ENCODE results near the gene DNM2.

Gene DNM2

DNA sequence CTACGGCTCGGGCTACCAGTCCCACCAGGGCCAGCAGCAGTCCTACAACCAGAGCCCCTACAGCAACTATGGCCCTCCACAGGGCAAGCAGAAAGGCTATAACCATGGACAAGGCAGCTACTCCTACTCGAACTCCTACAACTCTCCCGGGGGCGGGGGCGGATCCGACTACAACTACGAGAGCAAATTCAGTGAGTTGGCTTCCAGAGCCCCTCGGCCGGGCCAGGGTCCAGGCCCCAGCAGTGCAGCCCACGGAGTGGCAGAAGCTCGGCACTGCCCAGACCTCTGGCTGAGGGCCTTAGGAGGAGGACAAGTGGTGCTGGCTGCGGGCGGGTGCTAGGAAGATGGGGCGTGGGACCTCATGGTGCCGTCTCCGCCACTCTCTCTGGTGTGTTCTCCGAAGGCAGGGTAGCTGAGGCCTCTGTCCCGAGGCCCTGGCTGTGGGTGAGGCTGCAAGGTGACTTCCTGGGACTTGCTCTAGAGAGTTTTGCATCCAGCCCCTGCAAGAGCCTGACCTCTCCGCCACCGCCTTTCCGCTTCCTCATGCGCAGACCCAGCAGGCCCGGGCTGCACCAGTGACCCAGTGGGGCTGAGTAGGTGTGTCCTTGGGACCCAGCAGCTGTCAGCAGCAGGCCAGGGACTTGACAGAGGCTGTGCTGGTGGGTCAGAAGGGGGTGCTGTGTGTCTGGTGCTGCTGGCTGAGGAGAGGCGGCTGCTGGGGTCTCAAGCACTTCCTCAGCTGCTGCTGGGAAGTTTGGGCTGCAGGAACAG lies 30.2 kb upstream of the DNM2 start:
- no peaks in the 10 kb centered on the region for H3K9me3 ChIP-seq (ENCODE audit: control insufficient read depth, insufficient read depth, low read depth, low read length)
- POLR2A ChIA-PET = no interaction called here
- CTCF ChIA-PET = interaction anchor here (0.9 to 1.9 kb wide), 2 partner anchors 12 to 106 kb away, joined by 3 to 4 read pairs; no protein-coding TSS in a partner anchor
- no peak overlapping the region for H3K4me3 ChIP-seq (ENCODE audit: low read depth, low read length)
- no peaks in the 10 kb centered on the region for H3K4me1 ChIP-seq (ENCODE audit: control insufficient read depth, insufficient read depth, low read length)
- H3K36me3 ChIP-seq (ENCODE audit: control insufficient read depth in 2 of 2, insufficient read depth in 1 of 2, low read length in 2 of 2) = peaks cover 14 to 100% of the 10 kb centered on the region in 2 experiments
- TF ChIP-seq ZNF169 (tag by site-specific recombination; IDR thresholded peaks at IDR 0.05) = no peak
- TF ChIP-seq ZFHX2 (tag by site-specific recombination; conservative IDR thresholded peaks at IDR 0.05) = peak; percentile 58
- no peak for TF ChIP-seq ZNF302 (tag by site-specific recombination; IDR thresholded peaks at IDR 0.05; ENCODE audit: low read depth)
- no peak for TF ChIP-seq ZNF274 (IDR thresholded peaks at IDR 0.05; ENCODE audit: low read length)
- TF ChIP-seq ZNF274 (tag by site-specific recombination; IDR thresholded peaks at IDR 0.05; ENCODE audit: borderline replicate concordance) = no peak
- TF ChIP-seq ZNF223 (tag by site-specific recombination; IDR thresholded peaks at IDR 0.05) = no peak
- no peak for TF ChIP-seq ZNF707 (tag by site-specific recombination; IDR thresholded peaks at IDR 0.05)
- TF ChIP-seq ZNF501 (tag by site-specific recombination; IDR thresholded peaks at IDR 0.05) = no peak
- no peak for TF ChIP-seq PATZ1 (tag by site-specific recombination; IDR thresholded peaks at IDR 0.05)
- no peak for TF ChIP-seq GLI4 (tag by site-specific recombination; IDR thresholded peaks at IDR 0.05)
- TF ChIP-seq EGR2 (tag by site-specific recombination; IDR thresholded peaks at IDR 0.05; ENCODE audit: low read depth) = peak; percentile 62; the same call in 1 of the 2 replicates
- no peak overlapping the region for H3K27ac ChIP-seq (ENCODE audit: extremely low read depth, low read depth, low read length)

DNA sequence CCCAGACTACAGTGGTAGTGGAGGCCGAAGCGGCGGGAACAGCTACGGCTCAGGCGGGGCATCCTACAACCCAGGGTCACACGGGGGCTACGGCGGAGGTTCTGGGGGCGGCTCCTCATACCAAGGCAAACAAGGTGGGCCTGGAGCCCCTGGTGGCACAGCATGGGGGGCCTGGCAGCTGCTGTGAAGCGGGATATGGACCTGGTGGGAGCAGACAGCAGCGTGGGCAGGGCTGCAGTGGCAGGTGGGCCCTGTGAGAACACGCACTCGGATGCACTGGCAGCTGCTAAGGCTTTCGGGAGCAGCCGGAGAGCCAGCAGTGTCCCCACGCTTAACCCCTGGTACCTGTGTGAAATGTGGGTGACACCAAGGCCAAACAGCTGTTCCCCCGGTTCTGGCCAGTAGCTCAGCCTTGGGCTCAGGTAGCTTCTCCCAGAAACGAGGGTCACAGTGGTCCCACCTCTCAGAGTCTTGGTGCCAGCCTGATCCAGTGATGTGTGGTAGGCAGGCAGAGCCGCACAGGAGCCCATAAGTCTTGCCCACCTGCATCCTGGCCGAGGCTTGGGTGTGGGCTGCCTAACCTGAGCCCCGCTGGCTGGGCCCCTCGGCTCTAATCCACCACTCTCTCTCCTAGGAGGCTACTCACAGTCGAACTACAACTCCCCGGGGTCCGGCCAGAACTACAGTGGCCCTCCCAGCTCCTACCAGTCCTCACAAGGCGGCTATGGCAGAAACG lies 29.2 kb upstream of the DNM2 start:
- H3K36me3 ChIP-seq (ENCODE audit: control insufficient read depth in 2 of 2, insufficient read depth in 1 of 2, low read length in 2 of 2) = peaks cover 19 to 92% of the 10 kb centered on the region in 2 experiments

GRCh38 chr19:10690341-10690781 lies 27.5 kb upstream of the DNM2 start:
- no peaks in the 10 kb centered on the region for H3K9me3 ChIP-seq (ENCODE audit: control insufficient read depth, insufficient read depth, low read depth, low read length)
- ChIA-PET POLR2A (no interaction called here), CTCF (interaction anchor here (0.7 to 1.2 kb wide), 2 partner anchors 27 to 110 kb away, joined by 3 to 5 read pairs; partner anchors contain the start of gene DNM2)
- H3K4me3 ChIP-seq (ENCODE audit: low read depth, low read length) = no peak overlapping the region
- peaks cover 13 to 75% of the 10 kb centered on the region in 2 experiments for H3K36me3 ChIP-seq (ENCODE audit: control insufficient read depth in 2 of 2, insufficient read depth in 1 of 2, low read length in 2 of 2)
- H3K27ac ChIP-seq (ENCODE audit: extremely low read depth, low read depth, low read length) = no peak overlapping the region
- H3K4me1 ChIP-seq (ENCODE audit: control insufficient read depth, insufficient read depth, low read length) = peaks cover 3% of the 10 kb centered on the region; the same call in 1 of the 2 replicates
- TF ChIP-seq ZNF146 (tag by site-specific recombination; IDR thresholded peaks at IDR 0.05) (peak; percentile 100), ZBTB17 (tag by site-specific recombination; IDR thresholded peaks at IDR 0.05) (peak; percentile 28; the same call in 1 of the 2 replicates), HIC1 (tag by site-specific recombination; IDR thresholded peaks at IDR 0.05) (no peak), ZEB2 (tag by site-specific recombination; IDR thresholded peaks at IDR 0.05) (peak; percentile 40), ZNF600 (tag by site-specific recombination; IDR thresholded peaks at IDR 0.05) (peak; percentile 29; the same call in 1 of the 2 replicates), GLIS1 (tag by site-specific recombination; IDR thresholded peaks at IDR 0.05) (peak; percentile 36; the same call in 1 of the 2 replicates), KLF1 (tag by site-specific recombination; IDR thresholded peaks at IDR 0.05) (0 out of 2 replicates have a peak, but pooled peaks have one; percentile 37), ZSCAN23 (tag by site-specific recombination; IDR thresholded peaks at IDR 0.05) (0 out of 2 replicates have a peak, but pooled peaks have one; percentile 14), ZNF341 (tag by site-specific recombination; IDR thresholded peaks at IDR 0.05; ENCODE audit: low read depth) (0 out of 2 replicates have a peak, but pooled peaks have one; percentile 36), ZNF114 (tag by site-specific recombination; IDR thresholded peaks at IDR 0.05) (no peak), IKZF3 (tag by site-specific recombination; IDR thresholded peaks at IDR 0.05) (0 out of 2 replicates have a peak, but pooled peaks have one; percentile 11), ZNF2 (tag by site-specific recombination; IDR thresholded peaks at IDR 0.05) (no peak)

More for the DNA sequence above, 29.2 kb upstream of the DNM2 start:
- no peaks in the 10 kb centered on the region for H3K9me3 ChIP-seq (ENCODE audit: control insufficient read depth, insufficient read depth, low read depth, low read length)
- no peak overlapping the region for H3K4me3 ChIP-seq (ENCODE audit: low read depth, low read length)
- POLR2A ChIA-PET = interaction anchor here (0.5 kb wide), 1 partner anchor 62 kb away, joined by 3 read pairs; no protein-coding TSS in a partner anchor
- H3K27ac ChIP-seq (ENCODE audit: extremely low read depth, low read depth, low read length) = no peak overlapping the region
- no peaks in the 10 kb centered on the region for H3K4me1 ChIP-seq (ENCODE audit: control insufficient read depth, insufficient read depth, low read length)
- CTCF ChIA-PET = interaction anchor here (1.2 to 1.4 kb wide), 2 partner anchors 11 to 109 kb away, joined by 5 to 6 read pairs; no protein-coding TSS in a partner anchor
- TF ChIP-seq, protein P1, sequence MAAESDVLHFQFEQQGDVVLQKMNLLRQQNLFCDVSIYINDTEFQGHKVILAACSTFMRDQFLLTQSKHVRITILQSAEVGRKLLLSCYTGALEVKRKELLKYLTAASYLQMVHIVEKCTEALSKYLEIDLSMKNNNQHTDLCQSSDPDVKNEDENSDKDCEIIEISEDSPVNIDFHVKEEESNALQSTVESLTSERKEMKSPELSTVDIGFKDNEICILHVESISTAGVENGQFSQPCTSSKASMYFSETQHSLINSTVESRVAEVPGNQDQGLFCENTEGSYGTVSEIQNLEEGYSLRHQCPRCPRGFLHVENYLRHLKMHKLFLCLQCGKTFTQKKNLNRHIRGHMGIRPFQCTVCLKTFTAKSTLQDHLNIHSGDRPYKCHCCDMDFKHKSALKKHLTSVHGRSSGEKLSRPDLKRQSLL (tag by site-specific recombination; IDR thresholded peaks at IDR 0.05) = no peak
- TF ChIP-seq EGR2 (tag by site-specific recombination; IDR thresholded peaks at IDR 0.05; ENCODE audit: low read depth) (peak; percentile 31; the same call in 1 of the 2 replicates), GLIS2 (tag by site-specific recombination; IDR thresholded peaks at IDR 0.05) (0 out of 2 replicates have a peak, but pooled peaks have one; percentile 7)
